ENCODE measurements around the gene ELMO2. TPM values are rescaled to one million over a fixed set of nuclear protein-coding genes. Genes with fewer than 3 reads are reported as not detected.

ELMO2 gene
- total and polyA plus RNA-seq, 8 donors, result 9.9 to 37.7 (median 22.5) TPM

GRCh38 chr20:46439837-46440236 is 33.4 kb upstream of the ELMO2 start:
- WGBS, 5 donors, result 76 to 91% (median 89%) methylated on average over 4 of the region's 4 CpGs
- no peaks in the 10 kb centered on the region for H3K36me3 ChIP-seq
- no peak for TF ChIP-seq POLR2A (IDR thresholded peaks at IDR 0.05)
- no peak for TF ChIP-seq CTCF (IDR thresholded peaks at IDR 0.05)
- no peak for TF ChIP-seq POLR2AphosphoS5 (IDR thresholded peaks at IDR 0.05)
- TF ChIP-seq EP300 (IDR thresholded peaks at IDR 0.05), result no peak
- H3K4me1 ChIP-seq, result no peaks in the 10 kb centered on the region
- H3K27me3 ChIP-seq, result peaks cover 0 to 13% (median 0%) of the 10 kb centered on the region in 3 donors
- H3K9me3 ChIP-seq, result peaks cover 0 to 5% (median under 1%) of the 10 kb centered on the region in 4 donors
- intact Hi-C loops (cut with DNase I; ENCODE audit: low total_unique reads), result no loop called here
- H3K4me3 ChIP-seq, result no peak overlapping the region
- DNase-seq, result no peak
- no peak overlapping the region for H3K27ac ChIP-seq

GRCh38 chr20:46438156-46438750 is 31.8 kb upstream of the ELMO2 start:
- intact Hi-C loops (cut with DNase I; ENCODE audit: low total_unique reads), result no loop called here
- Histone ChIP-seq H3K4me3 (no peak overlapping the region), H3K9me3 (no peaks in the 10 kb centered on the region), H3K36me3 (no peaks in the 10 kb centered on the region), H3K27me3 (peaks cover 0 to 17% (median 0%) of the 10 kb centered on the region in 3 donors), H3K4me1 (no peaks in the 10 kb centered on the region), H3K27ac (no peak overlapping the region)
- peak in 1 of 2 donors; percentile 55 for DNase-seq
- TF ChIP-seq CTCF (IDR thresholded peaks at IDR 0.05) (peak in 1 of 7 experiments; percentile 3), POLR2AphosphoS5 (IDR thresholded peaks at IDR 0.05) (no peak)
- WGBS, 5 donors, result 51 to 71% (median 65%) methylated on average over 3 to 4 of the region's 4 CpGs

DNA sequence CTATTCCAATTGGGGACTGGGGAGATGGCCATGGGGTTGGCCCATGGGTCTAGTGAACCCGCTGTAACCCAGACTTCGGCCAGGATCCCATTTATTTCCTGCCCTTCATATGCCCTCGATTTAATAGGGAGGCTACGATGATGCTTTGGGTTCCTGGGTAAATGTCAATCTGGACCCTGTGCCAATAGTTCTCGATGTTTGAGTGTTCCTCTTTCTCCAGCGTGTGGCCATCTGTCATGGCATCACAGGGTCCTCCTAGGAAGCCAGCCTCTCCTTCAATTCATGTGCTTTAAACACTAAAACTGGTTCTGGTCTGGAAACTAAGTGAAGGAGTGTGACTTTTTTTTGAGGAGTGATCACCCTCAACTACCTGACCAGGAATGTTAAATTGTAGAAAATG is 28.7 kb upstream of the ELMO2 start:
- peaks cover 0 to 33% (median 5%) of the 10 kb centered on the region in 3 donors for H3K27me3 ChIP-seq
- 87 to 95% (median 95%) methylated on average over 6 of the region's 6 CpGs for WGBS, 5 donors
- no peak for DNase-seq
- H3K4me1 ChIP-seq, result no peaks in the 10 kb centered on the region
- H3K9me3 ChIP-seq, result no peaks in the 10 kb centered on the region
- no peaks in the 10 kb centered on the region for H3K36me3 ChIP-seq
- H3K27ac ChIP-seq, result no peak overlapping the region
- intact Hi-C loops (cut with DNase I; ENCODE audit: low total_unique reads), result no loop called here
- no peak for TF ChIP-seq POLR2AphosphoS5 (IDR thresholded peaks at IDR 0.05)
- no peak for TF ChIP-seq CTCF (IDR thresholded peaks at IDR 0.05)
- TF ChIP-seq EP300 (IDR thresholded peaks at IDR 0.05), result no peak
- TF ChIP-seq POLR2A (IDR thresholded peaks at IDR 0.05), result no peak
- H3K4me3 ChIP-seq, result no peak overlapping the region

DNA sequence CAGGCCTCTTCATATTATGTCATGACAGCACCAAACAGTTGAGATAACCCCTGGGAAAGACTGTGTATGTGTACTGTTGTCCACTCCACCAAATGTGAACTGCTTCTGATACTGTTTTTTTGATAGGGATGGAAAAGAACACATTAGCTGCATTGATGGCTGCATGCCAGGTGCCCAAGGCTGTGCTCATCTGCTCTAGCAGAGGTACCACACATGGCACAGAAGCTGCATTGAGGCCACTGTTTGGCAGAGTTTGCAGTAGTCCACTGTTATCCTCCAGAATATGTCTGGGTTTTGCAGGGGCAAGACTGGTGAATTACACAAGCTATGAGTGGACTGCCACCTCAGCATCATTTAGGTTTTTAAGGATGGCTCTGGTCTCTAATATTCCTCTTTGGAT is 28.2 kb upstream of the ELMO2 start:
- Histone ChIP-seq H3K27ac (no peak overlapping the region), H3K9me3 (no peaks in the 10 kb centered on the region), H3K4me1 (no peaks in the 10 kb centered on the region), H3K36me3 (no peaks in the 10 kb centered on the region), H3K27me3 (peaks cover 0 to 38% (median 5%) of the 10 kb centered on the region in 3 donors), H3K4me3 (no peak overlapping the region)
- TF ChIP-seq CTCF (IDR thresholded peaks at IDR 0.05) (no peak), POLR2A (IDR thresholded peaks at IDR 0.05) (no peak)
- DNase-seq, result no peak
- intact Hi-C loops (cut with DNase I; ENCODE audit: low total_unique reads), result no loop called here

Data from stomach (tissue), 9 donors.